Measurements from ENCODE around the gene SEC24D.

SEC24D gene

GRCh38 chr4:118761397-118762016 lies 74.4 kb downstream of the SEC24D start:
- peaks cover 5% of the 10 kb centered on the region for H3K4me1 Mint-ChIP-seq (ENCODE audit: low read depth)
- no peak overlapping the region for H3K4me3 Mint-ChIP-seq
- H3K27me3 Mint-ChIP-seq: no peaks in the 10 kb centered on the region
- H3K9me3 Mint-ChIP-seq: no peaks in the 10 kb centered on the region
- H3K36me3 Mint-ChIP-seq (ENCODE audit: low read depth): peaks cover 60% of the 10 kb centered on the region
- no peak overlapping the region for H3K27ac Mint-ChIP-seq

GRCh38 chr4:118760493-118760892 lies 75.4 kb downstream of the SEC24D start:
- Mint-ChIP-seq H3K9me3 (no peaks in the 10 kb centered on the region), H3K27ac (no peak overlapping the region), H3K4me1 (ENCODE audit: low read depth) (peaks cover 5% of the 10 kb centered on the region), H3K4me3 (no peak overlapping the region), H3K36me3 (ENCODE audit: low read depth) (peaks cover 57% of the 10 kb centered on the region), H3K27me3 (no peaks in the 10 kb centered on the region)

GRCh38 chr4:118760092-118760491 lies 75.8 kb downstream of the SEC24D start:
- Mint-ChIP-seq H3K27ac (no peak overlapping the region), H3K36me3 (ENCODE audit: low read depth) (peaks cover 61% of the 10 kb centered on the region), H3K4me3 (no peak overlapping the region), H3K9me3 (no peaks in the 10 kb centered on the region), H3K4me1 (ENCODE audit: low read depth) (peaks cover 5% of the 10 kb centered on the region), H3K27me3 (no peaks in the 10 kb centered on the region)

- Mint-ChIP-seq H3K9me3 (no peaks in the 10 kb centered on the region), H3K4me3 (no peak overlapping the region), H3K27ac (peak overlapping the region; percentile 34), H3K36me3 (ENCODE audit: low read depth) (peaks cover 59% of the 10 kb centered on the region), H3K4me1 (ENCODE audit: low read depth) (peaks cover 5% of the 10 kb centered on the region), H3K27me3 (no peaks in the 10 kb centered on the region)
These were observed 76.4 kb downstream of the SEC24D start for GRCh38 chr4:118759481-118759880.

- Mint-ChIP-seq H3K27ac (no peak overlapping the region), H3K27me3 (no peaks in the 10 kb centered on the region), H3K36me3 (ENCODE audit: low read depth) (peaks cover 47% of the 10 kb centered on the region), H3K9me3 (no peaks in the 10 kb centered on the region), H3K4me3 (no peak overlapping the region), H3K4me1 (ENCODE audit: low read depth) (peaks cover 5% of the 10 kb centered on the region)
These were observed 77.6 kb downstream of the SEC24D start for GRCh38 chr4:118758293-118758692.

- H3K27me3 Mint-ChIP-seq: no peaks in the 10 kb centered on the region
- H3K27ac Mint-ChIP-seq: no peak overlapping the region
- H3K36me3 Mint-ChIP-seq (ENCODE audit: low read depth): peaks cover 48% of the 10 kb centered on the region
- H3K4me1 Mint-ChIP-seq (ENCODE audit: low read depth): peaks cover 5% of the 10 kb centered on the region
- no peaks in the 10 kb centered on the region for H3K9me3 Mint-ChIP-seq
- no peak overlapping the region for H3K4me3 Mint-ChIP-seq
These were observed 78.1 kb downstream of the SEC24D start for GRCh38 chr4:118757761-118758251.

GRCh38 chr4:118756958-118757357 lies 79.0 kb downstream of the SEC24D start:
- no peak overlapping the region for H3K27ac Mint-ChIP-seq
- peaks cover 52% of the 10 kb centered on the region for H3K36me3 Mint-ChIP-seq (ENCODE audit: low read depth)
- no peaks in the 10 kb centered on the region for H3K27me3 Mint-ChIP-seq
- H3K9me3 Mint-ChIP-seq: no peaks in the 10 kb centered on the region
- peaks cover 5% of the 10 kb centered on the region for H3K4me1 Mint-ChIP-seq (ENCODE audit: low read depth)
- no peak overlapping the region for H3K4me3 Mint-ChIP-seq

- Mint-ChIP-seq H3K27ac (no peak overlapping the region), H3K4me1 (ENCODE audit: low read depth) (peaks cover 5% of the 10 kb centered on the region), H3K4me3 (no peak overlapping the region), H3K9me3 (no peaks in the 10 kb centered on the region), H3K27me3 (no peaks in the 10 kb centered on the region), H3K36me3 (ENCODE audit: low read depth) (peaks cover 53% of the 10 kb centered on the region)
These were observed 79.5 kb downstream of the SEC24D start for GRCh38 chr4:118756429-118756828.

GRCh38 chr4:118755438-118756226 lies 80.3 kb downstream of the SEC24D start:
- Mint-ChIP-seq H3K27ac (no peak overlapping the region), H3K27me3 (no peaks in the 10 kb centered on the region), H3K9me3 (no peaks in the 10 kb centered on the region), H3K36me3 (ENCODE audit: low read depth) (peaks cover 49% of the 10 kb centered on the region), H3K4me3 (no peak overlapping the region), H3K4me1 (ENCODE audit: low read depth) (peaks cover 5% of the 10 kb centered on the region)

- no peak overlapping the region for H3K27ac Mint-ChIP-seq
- H3K4me3 Mint-ChIP-seq: no peak overlapping the region
- no peaks in the 10 kb centered on the region for H3K4me1 Mint-ChIP-seq (ENCODE audit: low read depth)
- no peaks in the 10 kb centered on the region for H3K9me3 Mint-ChIP-seq
- H3K27me3 Mint-ChIP-seq: no peaks in the 10 kb centered on the region
- H3K36me3 Mint-ChIP-seq (ENCODE audit: low read depth): peaks cover 50% of the 10 kb centered on the region
These were observed 81.0 kb downstream of the SEC24D start for GRCh38 chr4:118754890-118755289.

GRCh38 chr4:118753685-118754084 lies 82.2 kb downstream of the SEC24D start:
- Mint-ChIP-seq H3K4me1 (ENCODE audit: low read depth) (no peaks in the 10 kb centered on the region), H3K36me3 (ENCODE audit: low read depth) (peaks cover 39% of the 10 kb centered on the region), H3K27ac (no peak overlapping the region), H3K27me3 (no peaks in the 10 kb centered on the region), H3K4me3 (no peak overlapping the region), H3K9me3 (no peaks in the 10 kb centered on the region)

GRCh38 chr4:118753096-118753495 lies 82.8 kb downstream of the SEC24D start:
- Mint-ChIP-seq H3K27me3 (no peaks in the 10 kb centered on the region), H3K36me3 (ENCODE audit: low read depth) (peaks cover 39% of the 10 kb centered on the region), H3K4me1 (ENCODE audit: low read depth) (no peaks in the 10 kb centered on the region), H3K27ac (no peak overlapping the region), H3K4me3 (no peak overlapping the region), H3K9me3 (no peaks in the 10 kb centered on the region)

GRCh38 chr4:118752551-118752950 lies 83.4 kb downstream of the SEC24D start:
- Mint-ChIP-seq H3K27ac (no peak overlapping the region), H3K36me3 (ENCODE audit: low read depth) (peaks cover 39% of the 10 kb centered on the region), H3K4me3 (no peak overlapping the region), H3K9me3 (no peaks in the 10 kb centered on the region), H3K27me3 (no peaks in the 10 kb centered on the region), H3K4me1 (ENCODE audit: low read depth) (no peaks in the 10 kb centered on the region)

- Mint-ChIP-seq H3K27me3 (no peaks in the 10 kb centered on the region), H3K36me3 (ENCODE audit: low read depth) (peaks cover 34% of the 10 kb centered on the region), H3K27ac (no peak overlapping the region), H3K9me3 (no peaks in the 10 kb centered on the region), H3K4me3 (no peak overlapping the region), H3K4me1 (ENCODE audit: low read depth) (no peaks in the 10 kb centered on the region)
These were observed 84.2 kb downstream of the SEC24D start for GRCh38 chr4:118751629-118752323.

- no peak overlapping the region for H3K27ac Mint-ChIP-seq
- peaks cover 27% of the 10 kb centered on the region for H3K36me3 Mint-ChIP-seq (ENCODE audit: low read depth)
- no peaks in the 10 kb centered on the region for H3K27me3 Mint-ChIP-seq
These were observed 86.5 kb downstream of the SEC24D start for GRCh38 chr4:118749347-118749988.

More at GRCh38 chr4:118749347-118749988, 86.5 kb downstream of the SEC24D start:
- Mint-ChIP-seq H3K9me3 (no peaks in the 10 kb centered on the region), H3K4me1 (ENCODE audit: low read depth) (no peaks in the 10 kb centered on the region), H3K4me3 (no peak overlapping the region)
